KBM-7 (cell line): Measurements from ENCODE around the gene RAP1GDS1.
"Not testable (repeated sequence)": the region's sequence is repeated elsewhere in the genome, so short reads cannot be mapped to it uniquely, and the experiment has no call there.

ENCODE experiments used
- DNase-seq: peaks from one replicate; pipeline ENCODE4 v3.0.0-alpha.2; 2015
- in situ Hi-C: fragments of 300-500 bp; cut with MboI; formaldehyde crosslinking; loops from 2 replicates; pipeline ENCODE4 v1.14.3; 2020; ENCODE audit warnings: low sequenced_read_pairs, low pct_unique_long_range_greater_than_20kb, mixed read lengths

The RAP1GDS1 gene

GRCh38 chr4:98332017-98332416 lies 70.8 kb downstream of the RAP1GDS1 start:
- in situ Hi-C loops, result no loop called here

DNA sequence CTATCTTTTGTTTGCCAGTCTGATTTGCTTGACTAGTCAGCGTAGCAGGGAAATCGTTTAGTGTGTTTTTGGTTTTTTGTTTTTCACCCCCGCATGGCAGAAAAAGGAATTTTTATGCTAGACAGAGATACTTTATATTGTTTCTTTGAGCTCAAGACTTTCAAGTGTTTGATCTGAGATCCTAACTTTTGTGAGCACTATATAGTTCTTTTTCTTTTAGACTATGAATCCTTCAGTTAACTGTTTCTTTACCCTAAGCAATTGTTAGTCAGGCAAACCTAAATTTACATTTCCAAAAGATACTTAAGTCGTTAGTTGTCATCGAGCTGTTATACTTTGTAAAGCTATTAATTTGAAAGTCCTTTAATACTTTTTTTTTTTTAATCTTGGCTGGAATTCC lies 73.3 kb downstream of the RAP1GDS1 start:
- DNase-seq, result no peak
- in situ Hi-C loops, result no loop called here

More at GRCh38 chr4:98332017-98332416, 70.8 kb downstream of the RAP1GDS1 start:
- no peak for DNase-seq

DNA sequence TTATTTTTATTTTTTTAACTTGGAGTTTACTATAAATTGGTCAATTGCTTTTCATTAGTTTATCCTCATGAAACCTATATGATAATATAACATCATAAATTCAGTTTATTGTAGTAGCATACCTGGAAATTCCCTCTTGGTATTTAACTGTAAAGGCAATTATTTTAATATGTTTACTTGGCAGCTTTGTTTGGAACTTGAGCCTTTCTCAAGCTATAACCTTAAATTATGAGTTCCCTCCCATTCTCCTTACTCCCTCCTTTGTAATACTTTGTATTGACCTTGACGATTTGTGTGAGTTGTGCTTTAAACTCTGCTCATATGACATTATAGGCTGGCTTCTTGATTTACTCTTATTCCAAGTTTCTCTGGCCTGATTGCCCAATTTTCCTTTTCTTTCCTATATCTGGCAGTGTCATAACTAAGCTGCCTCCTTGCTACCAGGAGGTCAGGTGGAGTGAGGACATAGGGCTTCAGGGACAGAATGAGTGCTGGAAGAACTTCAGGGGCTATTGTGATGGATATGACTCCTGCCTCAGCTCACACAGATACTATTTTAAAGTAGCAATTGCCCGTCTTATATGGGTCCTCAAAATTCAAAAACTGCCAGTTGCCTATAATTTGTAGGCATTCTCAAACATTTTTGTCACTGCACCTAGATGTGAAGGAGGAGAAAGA lies 77.7 kb downstream of the RAP1GDS1 start:
- no peak for DNase-seq
- in situ Hi-C loops, result no loop called here

DNA sequence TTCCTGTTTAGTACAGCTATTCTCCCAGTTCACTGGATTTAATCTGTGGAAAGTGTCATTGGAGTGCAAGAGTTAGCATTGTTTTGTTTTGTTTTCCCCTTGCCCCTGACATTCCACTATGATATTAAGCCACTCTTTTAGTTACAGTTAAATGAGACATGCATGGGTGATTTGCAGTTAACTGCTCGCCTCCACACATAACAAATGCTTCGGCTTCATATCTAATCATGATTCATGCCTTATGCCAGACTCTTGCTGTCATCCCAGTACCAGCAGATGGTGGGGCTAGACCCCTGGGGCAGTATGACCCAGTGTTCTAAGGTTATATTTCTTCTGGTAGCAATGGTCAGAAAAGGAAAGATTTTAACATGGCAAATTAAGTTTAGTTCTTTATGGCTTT lies 80.1 kb downstream of the RAP1GDS1 start:
- in situ Hi-C loops, result no loop called here
- DNase-seq, result no peak

GRCh38 chr4:98343626-98344025 lies 82.4 kb downstream of the RAP1GDS1 start:
- in situ Hi-C loops, result no loop called here
- no peak for DNase-seq

- in situ Hi-C loops, result no loop called here
- no peak for DNase-seq
Observed at GRCh38 chr4:98345838-98346237, 84.7 kb downstream of the RAP1GDS1 start.

GRCh38 chr4:98352396-98352795 lies 91.2 kb downstream of the RAP1GDS1 start:
- DNase-seq, result no peak

DNA sequence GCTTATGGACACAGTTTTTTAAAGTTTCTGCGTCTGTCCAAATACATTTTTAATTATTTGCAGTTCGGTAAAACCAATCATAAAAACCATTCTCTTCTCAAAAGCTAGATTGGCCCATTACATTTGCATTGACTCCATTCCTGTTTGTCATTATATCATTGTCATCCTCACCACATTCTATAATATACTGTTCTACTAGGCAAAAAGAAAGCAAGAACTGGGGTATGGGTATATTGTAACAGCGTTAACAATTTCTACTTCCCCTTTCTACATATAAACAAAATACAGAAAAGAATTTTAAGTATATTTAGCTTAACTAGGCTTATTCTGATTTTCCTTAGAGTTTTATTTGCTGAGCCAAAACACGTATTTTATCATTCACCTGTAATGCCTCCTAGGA lies 91.8 kb downstream of the RAP1GDS1 start:
- in situ Hi-C loops, result no loop called here
- no peak for DNase-seq

More at GRCh38 chr4:98352396-98352795, 91.2 kb downstream of the RAP1GDS1 start:
- in situ Hi-C loops, result no loop called here

- in situ Hi-C loops, result no loop called here
- no peak for DNase-seq
Observed at GRCh38 chr4:98358630-98359248, 97.6 kb downstream of the RAP1GDS1 start.

DNA sequence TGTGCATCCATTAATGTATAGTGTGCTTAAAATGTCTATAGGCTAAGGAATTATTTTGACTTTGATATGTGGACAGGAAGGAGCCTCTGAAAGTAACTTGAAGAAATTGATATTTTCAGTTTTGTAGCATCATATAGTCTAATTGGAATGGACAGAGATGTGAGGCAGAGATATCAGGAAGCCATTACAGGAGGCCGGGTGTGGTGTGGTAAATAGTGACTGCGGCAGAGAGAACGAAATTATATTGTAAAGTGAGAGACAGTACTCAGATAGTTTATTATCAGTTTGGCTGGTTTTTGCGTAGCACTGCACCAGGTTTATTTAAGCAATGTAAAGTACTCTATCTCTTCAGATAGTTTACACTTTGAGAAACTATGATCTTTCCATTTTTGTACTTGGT lies 98.5 kb downstream of the RAP1GDS1 start:
- DNase-seq, result no peak
- in situ Hi-C loops, result no loop called here

DNA sequence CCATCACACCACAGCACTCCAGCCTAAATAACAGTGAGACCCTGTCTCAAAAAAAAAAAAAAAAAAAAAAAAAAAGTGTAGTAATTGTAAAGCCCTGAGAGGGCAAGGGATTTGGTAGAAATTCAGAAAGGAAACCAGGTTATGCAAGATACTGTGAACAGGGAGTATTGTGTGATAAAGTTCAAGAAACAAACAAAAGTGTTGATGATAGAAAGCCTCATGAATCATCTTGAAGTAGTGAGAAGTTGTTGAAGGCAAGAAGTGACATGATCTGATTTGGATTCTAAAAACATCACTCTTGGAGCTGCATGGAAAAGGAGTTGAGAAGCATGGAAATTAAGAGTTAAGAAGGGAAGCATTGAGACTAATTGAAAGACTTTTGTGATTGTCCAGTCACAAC lies 102.2 kb downstream of the RAP1GDS1 start:
- in situ Hi-C loops, result no loop called here
- no peak for DNase-seq

DNA sequence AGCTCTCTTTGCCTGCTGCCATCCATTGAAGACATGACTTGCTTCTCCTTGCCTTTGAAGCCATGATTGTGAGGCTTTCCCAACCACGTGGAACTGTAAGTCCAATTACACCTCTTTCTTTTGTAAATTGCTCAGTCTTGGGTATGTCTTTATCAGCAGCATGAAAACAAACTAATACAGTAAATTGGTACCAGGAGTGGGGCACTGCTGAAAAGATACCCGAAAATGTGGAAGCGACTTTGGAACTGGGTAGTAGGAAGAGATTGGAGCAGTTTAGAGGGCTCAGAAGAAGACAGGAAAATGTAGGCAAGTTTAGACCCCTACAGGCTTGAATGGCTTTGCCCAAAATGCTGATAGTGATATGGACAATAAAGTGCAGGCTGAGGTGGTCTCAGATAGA lies 105.1 kb downstream of the RAP1GDS1 start:
- in situ Hi-C loops, DNase-seq: not testable (repeated sequence)

DNA sequence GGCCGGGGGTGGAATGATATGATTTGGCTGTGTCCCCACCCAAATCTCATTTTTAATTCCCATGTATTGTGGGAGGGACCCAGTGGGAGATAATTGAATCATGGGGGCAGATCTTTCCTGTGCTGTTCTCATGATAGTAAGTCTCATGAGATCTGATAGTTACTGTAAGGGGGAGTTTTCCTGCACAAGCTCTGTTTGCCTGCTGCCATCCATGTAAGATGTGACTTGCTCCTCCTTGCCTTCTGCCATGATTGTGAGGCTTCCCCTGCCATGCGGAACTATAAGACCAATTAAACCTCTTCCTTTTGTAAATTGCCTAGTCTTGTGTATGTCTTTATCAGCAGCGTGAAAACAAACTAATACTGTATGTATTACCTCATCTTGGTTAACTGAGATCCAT lies 106.8 kb downstream of the RAP1GDS1 start:
- in situ Hi-C loops, DNase-seq: not testable (repeated sequence)

GRCh38 chr4:98369322-98369721 lies 108.1 kb downstream of the RAP1GDS1 start:
- DNase-seq, result no peak
- in situ Hi-C loops, result no loop called here

GRCh38 chr4:98374643-98375042 lies 113.5 kb downstream of the RAP1GDS1 start:
- in situ Hi-C loops, result no loop called here
- no peak for DNase-seq

GRCh38 chr4:98377559-98377958 lies 116.4 kb downstream of the RAP1GDS1 start:
- in situ Hi-C loops, result no loop called here
- no peak for DNase-seq

- DNase-seq, result no peak
- in situ Hi-C loops, result no loop called here
Observed at GRCh38 chr4:98381306-98381705, 120.1 kb downstream of the RAP1GDS1 start.

- no peak for DNase-seq
- in situ Hi-C loops, result no loop called here
Observed at GRCh38 chr4:98383431-98384106, 122.4 kb downstream of the RAP1GDS1 start.

DNA sequence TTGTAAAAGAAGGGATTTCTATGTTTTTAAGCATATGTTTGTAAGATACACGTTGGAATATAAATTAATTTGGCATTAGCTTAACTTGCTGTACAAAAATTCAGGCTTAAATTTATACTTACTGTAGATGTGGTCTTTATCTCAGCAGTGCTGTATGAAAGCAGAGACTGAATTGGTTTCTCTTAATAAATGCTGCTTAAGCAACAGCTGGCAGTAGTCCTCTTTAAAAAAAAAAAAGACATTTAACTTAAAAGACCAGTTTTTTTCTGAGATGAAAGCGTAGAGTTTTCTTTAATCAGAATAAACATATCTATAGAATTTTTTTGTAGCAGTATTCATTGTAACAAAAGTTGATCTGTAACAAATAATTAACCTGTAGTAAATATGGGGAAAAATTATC lies 124.6 kb downstream of the RAP1GDS1 start:
- in situ Hi-C loops, result no loop called here

GRCh38 chr4:98387345-98388026 lies 126.3 kb downstream of the RAP1GDS1 start:
- no peak for DNase-seq
- in situ Hi-C loops, result no loop called here

More for the DNA sequence above, 124.6 kb downstream of the RAP1GDS1 start:
- DNase-seq, result no peak
